Chondrocyte (in vitro differentiated cells): ENCODE results near the gene DNAJC11. TPM values are rescaled to one million over a fixed set of nuclear protein-coding genes. Genes with fewer than 3 reads are reported as not detected.
"Not testable (repeated sequence)": the region's sequence is repeated elsewhere in the genome, so short reads cannot be mapped to it uniquely, and the experiment has no call there.

Experiments
- DNase-seq: peaks from one replicate; pipeline ENCODE4 v3.0.0; 2021; ENCODE audit warnings: mixed read lengths, low spot score
- H3K27ac Mint-ChIP-seq: one replicate; pipeline ENCODE4 v1.8.0; 2021; ENCODE audit warnings: mild to moderate bottlenecking, moderate library complexity, mixed read lengths; ENCODE audit not compliant: unreplicated experiment
- H3K27me3 Mint-ChIP-seq: 2 replicates; pipeline ENCODE4 v1.8.0; 2021; ENCODE audit warnings: low read depth, mixed read lengths
- H3K36me3 Mint-ChIP-seq: 2 replicates; pipeline ENCODE4 v1.8.0; 2021; ENCODE audit warnings: low read depth, mixed read lengths
- H3K4me1 Mint-ChIP-seq: 2 replicates; pipeline ENCODE4 v1.8.0; 2021; ENCODE audit warnings: low read depth, mild to moderate bottlenecking, mixed read lengths
- H3K4me3 Mint-ChIP-seq: one replicate; pipeline ENCODE4 v1.8.0; 2021; ENCODE audit warnings: mild to moderate bottlenecking, moderate library complexity, mixed read lengths; ENCODE audit not compliant: unreplicated experiment
- H3K9me3 Mint-ChIP-seq: 2 replicates; pipeline ENCODE4 v1.8.0; 2021; ENCODE audit warnings: low read depth, mixed read lengths
- CTCF ChIP-seq: fragments of 200-600 bp; sonication (generic); IDR thresholded peaks from 2 replicates; pipeline ENCODE4 v1.5.0; 2021; ENCODE audit warnings: antibody characterized with exemption, mild to moderate bottlenecking, moderate library complexity
- long read RNA-seq: library from polyadenylated mRNA; stranded (forward); transcript quantifications from one replicate; pipeline ENCODE4 v2.0.0, GENCODE V29; 2021
- total RNA-seq: library from RNA; stranded (reverse); gene quantifications from 3 replicates; pipeline ENCODE4 v1.2.1, GENCODE V29; 2021

The DNAJC11 gene
- total RNA-seq, result 46.3 to 49.7 TPM (median 47.2 TPM) in 3 replicates
- long read RNA-seq, transcript DNAJC11-202 (16 exons, 3,311 nt), result major isoform, 201 of 231 reads
- long read RNA-seq, partial matches to known transcripts, result 3 of 231 reads
- long read RNA-seq, other reads (novel, unspliced or antisense), result 24 of 231 reads

- TF ChIP-seq CTCF, result peak; percentile 89
- H3K27ac Mint-ChIP-seq, result peak within 1 kb of the TSS; percentile 97
- no peaks in the 10 kb centered on the region for H3K27me3 Mint-ChIP-seq
- H3K36me3 Mint-ChIP-seq, result no peaks in the 10 kb centered on the region
- peaks cover 43% of the 10 kb centered on the region for H3K4me1 Mint-ChIP-seq
- peak within 1 kb of the TSS; percentile 86 for H3K4me3 Mint-ChIP-seq
- no peaks in the 10 kb centered on the region for H3K9me3 Mint-ChIP-seq
- DNase-seq, result peak; percentile 95
These were observed at the start of gene DNAJC11 for GRCh38 chr1:6701437-6702153. Gene DNAJC11, minus strand, starts transcription at chr1:6701816. Its CDS starts 16 bp downstream, at chr1:6701800.

- Mint-ChIP-seq H3K27ac (no peak overlapping the region), H3K36me3 (peaks cover 4% of the 10 kb centered on the region), H3K27me3 (peaks cover 48% of the 10 kb centered on the region), H3K4me1 (no peaks in the 10 kb centered on the region), H3K9me3 (no peaks in the 10 kb centered on the region), H3K4me3 (no peak overlapping the region)
- no peak for DNase-seq
- TF ChIP-seq CTCF, result no peak
These were observed 48.9 kb upstream of the DNAJC11 start for GRCh38 chr1:6750490-6750889.

GRCh38 chr1:6747674-6748073 lies 46.1 kb upstream of the DNAJC11 start:
- H3K36me3 Mint-ChIP-seq, result peaks cover 4% of the 10 kb centered on the region
- peaks cover 12% of the 10 kb centered on the region for H3K4me1 Mint-ChIP-seq
- H3K4me3 Mint-ChIP-seq, result no peak overlapping the region
- peaks cover 34% of the 10 kb centered on the region for H3K27me3 Mint-ChIP-seq
- no peak overlapping the region for H3K27ac Mint-ChIP-seq
- TF ChIP-seq CTCF, result no peak
- no peaks in the 10 kb centered on the region for H3K9me3 Mint-ChIP-seq
- no peak for DNase-seq

- H3K9me3 Mint-ChIP-seq, result peaks cover 5% of the 10 kb centered on the region
- TF ChIP-seq CTCF, result no peak
- peaks cover 12% of the 10 kb centered on the region for H3K4me1 Mint-ChIP-seq
- peaks cover 4% of the 10 kb centered on the region for H3K36me3 Mint-ChIP-seq
- no peak overlapping the region for H3K4me3 Mint-ChIP-seq
- H3K27ac Mint-ChIP-seq, result no peak overlapping the region
- DNase-seq, result no peak
- peaks cover 26% of the 10 kb centered on the region for H3K27me3 Mint-ChIP-seq
These were observed 43.5 kb upstream of the DNAJC11 start for GRCh38 chr1:6745073-6745472.

- H3K4me1 Mint-ChIP-seq, result peaks cover 12% of the 10 kb centered on the region
- peaks cover 2% of the 10 kb centered on the region for H3K36me3 Mint-ChIP-seq
- no peak overlapping the region for H3K4me3 Mint-ChIP-seq
- H3K27me3 Mint-ChIP-seq, result peaks cover 16% of the 10 kb centered on the region
- TF ChIP-seq CTCF, result no peak
- H3K9me3 Mint-ChIP-seq, result peaks cover 5% of the 10 kb centered on the region
- DNase-seq, result no peak
- H3K27ac Mint-ChIP-seq, result peak overlapping the region; percentile 91
These were observed 41.8 kb upstream of the DNAJC11 start for GRCh38 chr1:6743189-6744101.

GRCh38 chr1:6742676-6743188 lies 41.1 kb upstream of the DNAJC11 start:
- not testable (repeated sequence) for H3K27ac Mint-ChIP-seq, H3K36me3 Mint-ChIP-seq, DNase-seq, H3K9me3 Mint-ChIP-seq, H3K4me3 Mint-ChIP-seq, H3K27me3 Mint-ChIP-seq
- H3K4me1 Mint-ChIP-seq, result peaks cover 12% of the 10 kb centered on the region
